GM18951 (cell line): ENCODE measurements around the gene BMS1.
"Not testable (repeated sequence)": the region's sequence is repeated elsewhere in the genome, so short reads cannot be mapped to it uniquely, and the experiment has no call there.

Source experiments
- POLR2A ChIP-seq: IDR thresholded peaks from 4 replicates; pipeline ENCODE4 v1.6.1; 2011; ENCODE audit warnings: mild to moderate bottlenecking; ENCODE audit not compliant: insufficient read length, insufficient read depth; ENCODE audit errors: extremely low read depth
- in situ Hi-C: fragments of 300-500 bp; cut with MboI; formaldehyde crosslinking; loops from one replicate; pipeline ENCODE4 v1.12.0; 2022; ENCODE audit warnings: low sequenced_read_pairs, mixed read lengths, inconsistent platforms; ENCODE audit not compliant: unreplicated experiment

Gene BMS1

GRCh38 chr10:42816912-42817311 is 34.3 kb downstream of the BMS1 start:
- in situ Hi-C loops: no loop called here
- no peak for TF ChIP-seq POLR2A

DNA sequence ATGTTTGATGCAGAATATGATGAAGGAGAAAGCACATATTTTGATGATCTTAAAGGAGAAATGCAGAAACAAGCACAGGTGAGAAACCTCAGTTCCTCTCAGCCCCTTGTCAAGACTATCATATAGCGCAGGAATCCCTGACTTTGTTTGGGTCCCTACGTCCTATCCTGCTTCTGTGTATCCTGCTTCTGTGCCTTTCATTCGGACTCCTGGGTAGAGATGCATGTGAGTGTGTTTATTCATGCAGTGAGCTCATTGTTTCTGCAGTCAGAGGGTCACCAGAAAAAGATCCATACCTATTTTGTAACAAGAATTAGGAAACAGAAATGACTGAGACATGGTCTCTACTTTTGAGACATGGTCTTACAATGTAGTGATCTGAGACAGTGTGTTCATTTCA is 34.8 kb downstream of the BMS1 start:
- in situ Hi-C loops: not testable (repeated sequence)

GRCh38 chr10:42826759-42827158 is 44.2 kb downstream of the BMS1 start:
- in situ Hi-C loops: not testable (repeated sequence)

GRCh38 chr10:42827201-42827600 is 44.6 kb downstream of the BMS1 start:
- no peak for TF ChIP-seq POLR2A
- in situ Hi-C loops: no loop called here

DNA sequence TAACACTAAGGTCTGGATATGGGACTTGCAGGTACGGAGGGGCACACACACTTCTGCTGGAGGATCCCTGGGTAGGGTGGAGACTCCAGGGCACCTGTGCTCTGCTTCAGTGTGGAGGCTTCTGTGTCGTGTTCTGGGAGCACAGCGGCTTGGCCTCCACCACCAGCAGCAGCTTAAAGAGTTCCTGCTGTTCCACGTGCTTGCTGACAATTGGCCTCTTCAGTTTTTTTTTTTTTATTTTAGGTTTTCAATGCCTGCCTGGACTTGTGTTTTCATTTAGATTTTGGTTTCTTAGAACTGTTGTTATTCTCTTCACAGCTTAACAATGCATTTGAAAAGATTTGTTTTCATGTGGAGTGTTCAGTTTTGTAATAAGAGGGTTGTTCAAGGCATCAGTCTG is 45.8 kb downstream of the BMS1 start:
- in situ Hi-C loops: not testable (repeated sequence)

DNA sequence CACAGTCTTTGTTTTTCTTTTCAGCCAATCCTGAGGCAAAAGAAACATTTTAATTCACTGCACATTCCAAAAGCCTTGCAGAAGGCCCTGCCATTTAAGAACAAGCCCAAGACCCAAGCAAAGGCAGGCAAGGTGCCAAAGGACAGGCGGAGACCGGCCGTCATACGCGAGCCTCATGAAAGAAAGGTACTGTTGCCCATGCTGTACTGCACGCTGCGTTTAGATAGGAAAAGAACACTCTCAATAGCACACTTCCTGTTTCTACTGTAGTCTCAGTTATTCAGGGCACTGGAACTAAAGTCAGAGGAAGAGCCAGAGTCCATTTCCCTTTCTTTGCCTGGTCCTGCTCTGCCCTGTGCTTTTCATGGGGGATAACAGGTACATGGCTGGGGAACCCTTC is 47.6 kb downstream of the BMS1 start:
- in situ Hi-C loops: no loop called here
- no peak for TF ChIP-seq POLR2A

GRCh38 chr10:42836096-42836495 is 53.5 kb downstream of the BMS1 start:
- in situ Hi-C loops: no loop called here
- no peak for TF ChIP-seq POLR2A

DNA sequence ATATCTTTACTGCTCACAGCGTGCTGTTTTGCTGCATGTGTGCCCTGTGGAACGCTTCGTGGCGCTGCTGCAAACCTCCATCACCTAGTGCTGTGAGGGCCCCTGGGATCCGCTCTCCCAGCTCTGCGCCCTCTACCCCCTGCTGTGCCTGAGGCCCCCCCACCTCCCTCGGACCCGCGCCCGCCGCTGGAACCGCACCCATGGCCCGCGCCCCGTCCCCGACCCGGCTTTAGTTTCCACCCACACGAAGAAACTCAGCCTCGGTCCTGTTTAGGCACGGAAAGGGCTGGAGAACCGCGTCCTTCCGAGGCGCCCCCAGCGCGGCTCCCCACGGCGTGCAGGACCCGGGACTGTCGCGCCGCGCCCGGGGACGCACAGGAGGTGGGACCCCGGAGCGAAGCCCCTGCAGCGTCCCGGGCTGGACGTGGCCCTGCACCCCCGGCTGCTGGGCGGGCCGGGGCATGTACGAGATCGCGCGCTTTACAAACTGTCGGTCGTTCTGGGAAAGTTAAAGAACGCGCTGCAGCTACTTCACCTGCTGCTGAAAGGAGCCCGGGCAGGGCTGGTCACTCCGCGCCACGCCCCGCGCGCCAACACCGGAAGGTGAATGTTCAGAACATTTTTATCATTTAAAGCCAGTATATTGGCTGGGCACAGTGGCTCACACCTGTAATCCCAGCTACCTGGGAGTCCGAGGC is 54.3 kb downstream of the BMS1 start:
- no peak for TF ChIP-seq POLR2A
- in situ Hi-C loops: no loop called here

GRCh38 chr10:42844810-42845209 is 62.2 kb downstream of the BMS1 start:
- in situ Hi-C loops: not testable (repeated sequence)

DNA sequence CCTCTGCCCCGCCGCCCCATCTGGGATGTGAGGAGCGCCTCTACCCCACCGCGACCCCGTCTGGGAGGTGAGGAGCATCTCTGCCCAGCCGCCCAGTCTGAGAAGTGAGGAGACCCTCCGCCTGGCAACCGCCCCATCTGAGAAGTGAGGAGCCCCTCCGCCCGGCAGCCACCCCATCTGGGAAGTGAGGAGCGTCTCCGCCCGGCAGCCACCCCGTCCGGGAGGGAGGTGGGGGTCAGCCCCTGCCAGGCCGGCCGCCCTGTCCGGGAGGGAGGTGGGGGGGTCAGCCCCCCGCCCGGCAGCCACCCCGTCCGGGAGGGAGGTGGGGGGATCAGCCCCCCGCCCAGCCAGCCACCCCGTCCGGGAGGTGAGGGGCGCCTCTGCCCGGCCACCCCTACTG is 64.7 kb downstream of the BMS1 start:
- in situ Hi-C loops: not testable (repeated sequence)

DNA sequence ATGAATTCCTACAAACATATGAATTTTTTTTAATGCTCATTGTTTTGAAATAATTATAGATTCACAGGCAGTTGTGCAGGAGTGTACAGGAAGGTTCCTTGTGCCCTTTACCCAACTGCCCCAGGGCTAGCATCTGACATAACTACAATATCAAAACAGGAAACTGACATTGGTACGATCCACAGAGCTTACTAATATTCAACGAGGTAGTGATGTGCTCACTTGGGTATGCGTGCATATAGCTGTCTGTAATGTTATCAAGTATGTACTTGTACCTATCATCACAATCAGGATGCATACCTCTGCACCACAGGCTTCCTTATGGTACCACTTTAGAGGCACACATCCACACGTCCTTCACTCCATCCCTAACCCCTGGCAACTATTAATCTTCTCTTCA is 68.3 kb downstream of the BMS1 start:
- in situ Hi-C loops: no loop called here

DNA sequence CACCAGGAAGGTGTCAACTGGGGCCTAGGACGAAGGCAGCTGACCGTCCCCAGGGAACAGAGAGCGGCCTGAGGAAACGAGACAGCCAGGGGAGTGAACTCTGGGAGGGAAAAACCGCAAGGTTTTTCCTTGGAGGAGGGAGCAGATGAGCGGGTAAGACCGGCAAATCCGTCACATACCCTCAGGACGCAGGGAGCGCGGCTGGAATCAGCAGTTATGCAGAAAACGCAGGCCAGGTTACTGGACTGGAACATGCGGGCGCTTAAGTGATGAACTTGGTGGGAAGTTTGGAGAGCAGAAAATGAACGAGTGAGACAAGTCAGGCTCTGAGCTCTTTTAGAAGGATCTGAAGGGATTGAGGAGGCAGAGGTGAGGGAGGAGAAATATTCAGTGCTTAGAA is 76.7 kb downstream of the BMS1 start:
- in situ Hi-C loops: no loop called here
- no peak for TF ChIP-seq POLR2A

More for the DNA sequence above, 68.3 kb downstream of the BMS1 start:
- TF ChIP-seq POLR2A: no peak

DNA sequence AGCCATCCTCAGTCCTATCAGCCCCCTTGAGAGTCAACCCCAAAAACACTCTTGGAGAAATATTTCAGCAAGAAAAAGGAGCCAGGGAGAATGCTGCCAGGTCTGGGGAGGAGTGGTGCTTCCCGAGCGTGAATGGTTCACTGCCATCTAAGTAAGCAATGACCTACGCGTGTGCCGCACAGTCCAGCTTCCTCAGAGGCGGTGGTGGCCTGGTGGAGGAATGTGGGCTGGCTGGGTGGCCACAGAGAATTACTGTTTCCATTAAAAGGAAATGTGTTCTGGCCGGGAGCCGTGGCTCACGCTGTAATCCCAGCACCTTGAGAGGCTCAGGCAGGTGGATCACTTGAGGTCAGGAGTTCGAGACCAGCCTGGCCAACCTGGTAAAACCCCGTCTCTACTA is 77.4 kb downstream of the BMS1 start:
- in situ Hi-C loops: not testable (repeated sequence)

GRCh38 chr10:42862801-42863200 is 80.2 kb downstream of the BMS1 start:
- in situ Hi-C loops: not testable (repeated sequence)

- TF ChIP-seq POLR2A: no peak
- in situ Hi-C loops: no loop called here
Measured at GRCh38 chr10:42864575-42864974, 82.0 kb downstream of the BMS1 start.

- in situ Hi-C loops: no loop called here
- no peak for TF ChIP-seq POLR2A
Measured at GRCh38 chr10:42865716-42866114, 83.1 kb downstream of the BMS1 start.
